NCI-H1048 (cell line): ENCODE data around the gene LRRFIP1.

Experiments
- DNase-seq: peaks from one replicate; lab custom pipeline; 2025; lab: John Stamatoyannopoulos, UW

LRRFIP1 gene

DNA sequence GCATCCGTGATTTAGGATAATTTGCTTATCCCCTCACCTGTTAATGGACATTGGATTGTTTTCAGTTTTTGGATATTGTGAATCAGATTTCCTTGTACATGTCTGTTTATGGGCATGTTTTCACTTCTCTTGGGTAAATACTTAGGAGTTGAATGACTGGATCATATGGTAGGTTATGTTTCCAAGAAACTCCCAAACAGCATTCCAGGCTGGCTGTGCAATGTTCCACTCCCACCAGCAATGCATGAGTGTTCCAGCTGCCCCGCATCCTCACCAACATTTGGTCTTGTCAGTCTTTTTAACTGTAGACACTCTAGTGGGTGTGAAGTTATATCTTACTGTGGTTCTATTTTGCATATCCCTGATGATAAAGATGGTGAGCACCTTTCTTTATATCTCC lies 8.9 kb upstream of the LRRFIP1 start:
- DNase-seq = no peak

DNA sequence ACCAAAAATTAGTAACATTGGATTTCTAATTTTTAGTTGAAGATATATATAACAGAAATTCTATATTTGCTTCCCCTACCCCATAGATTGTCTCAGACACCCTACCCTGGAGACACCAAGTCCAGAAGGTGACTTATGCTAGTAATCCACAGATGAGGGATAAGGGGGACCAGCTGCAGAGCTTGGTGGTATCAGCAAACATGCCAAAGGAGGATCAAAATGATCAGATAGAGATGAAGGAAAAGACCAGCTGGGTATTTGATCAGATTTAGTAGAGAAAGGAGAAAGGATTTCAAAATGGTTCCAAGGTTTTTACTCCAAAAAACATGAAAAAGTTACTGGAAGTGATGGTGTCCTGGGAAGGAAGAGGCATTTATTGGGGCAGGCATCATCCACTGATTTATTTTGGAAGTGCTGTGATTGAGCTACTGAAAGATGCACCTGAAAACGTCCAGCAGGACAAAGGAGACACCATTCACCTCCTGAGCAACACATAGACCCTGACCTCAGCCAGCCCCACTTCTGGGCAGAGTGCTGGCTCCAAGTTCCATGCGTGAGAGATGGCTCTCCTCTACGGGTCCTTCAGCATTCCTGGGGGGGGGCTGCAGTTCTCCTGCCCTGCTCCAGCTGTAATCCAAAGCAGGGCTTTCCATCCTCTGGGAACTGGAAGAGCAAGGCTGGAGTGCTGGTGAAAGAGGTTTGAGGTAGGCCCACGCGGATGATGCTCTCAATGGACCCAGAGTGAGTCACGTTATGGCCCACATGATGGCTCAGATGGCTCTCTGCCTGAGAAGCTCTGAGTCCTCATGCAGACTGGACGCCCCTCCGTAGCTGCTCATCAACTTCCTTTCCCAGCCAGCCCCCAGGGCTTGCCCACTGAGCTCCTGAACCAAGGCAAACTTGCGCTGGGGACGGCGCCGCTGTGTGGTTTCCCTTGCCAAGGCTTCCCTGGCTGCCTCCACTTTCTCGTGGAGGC lies 3.7 kb upstream of the LRRFIP1 start:
- DNase-seq = no peak

DNA sequence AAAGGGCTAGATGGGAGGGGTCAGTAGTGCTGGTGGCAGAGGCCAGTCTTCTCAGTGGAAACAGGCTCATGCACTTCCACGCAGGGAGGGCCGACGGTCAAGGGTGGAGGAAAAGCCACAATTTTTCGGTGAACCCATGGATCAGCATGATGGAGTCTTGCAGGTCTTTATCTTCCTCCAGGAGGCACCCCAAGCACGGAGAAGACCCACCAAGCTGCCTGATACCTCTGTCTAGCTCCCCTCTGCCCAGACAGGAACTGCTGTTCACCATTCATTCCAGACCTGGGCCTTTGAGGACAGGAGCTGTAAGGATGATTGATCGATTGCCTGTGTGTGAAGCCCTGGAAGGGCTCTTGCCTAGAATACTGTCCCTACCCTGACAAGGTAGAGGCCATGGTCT lies 2.8 kb upstream of the LRRFIP1 start:
- no peak for DNase-seq

DNA sequence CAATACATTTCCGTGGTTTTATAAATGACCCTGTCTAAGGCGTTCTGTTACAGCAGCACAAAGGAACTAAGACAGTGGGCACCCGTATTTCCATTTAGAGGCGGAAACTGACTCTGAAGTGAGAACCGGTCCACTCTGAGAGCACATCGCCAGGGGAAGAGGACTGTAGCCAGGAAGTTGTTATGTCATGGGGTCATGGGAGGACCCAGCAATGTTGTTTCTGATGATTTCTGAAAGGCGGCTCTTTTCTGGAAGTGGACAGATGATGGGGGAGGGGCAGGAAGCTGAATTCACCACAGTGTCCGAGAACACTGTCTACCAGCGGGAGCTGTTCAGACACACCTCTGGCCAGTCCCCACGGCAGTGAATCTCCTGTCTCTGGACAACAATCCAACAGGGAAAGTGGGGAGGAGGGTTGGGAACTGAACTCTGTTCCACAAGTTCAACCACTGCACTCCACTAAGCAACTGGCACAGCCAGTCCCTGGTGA lies 2.1 kb upstream of the LRRFIP1 start:
- DNase-seq = no peak

DNA sequence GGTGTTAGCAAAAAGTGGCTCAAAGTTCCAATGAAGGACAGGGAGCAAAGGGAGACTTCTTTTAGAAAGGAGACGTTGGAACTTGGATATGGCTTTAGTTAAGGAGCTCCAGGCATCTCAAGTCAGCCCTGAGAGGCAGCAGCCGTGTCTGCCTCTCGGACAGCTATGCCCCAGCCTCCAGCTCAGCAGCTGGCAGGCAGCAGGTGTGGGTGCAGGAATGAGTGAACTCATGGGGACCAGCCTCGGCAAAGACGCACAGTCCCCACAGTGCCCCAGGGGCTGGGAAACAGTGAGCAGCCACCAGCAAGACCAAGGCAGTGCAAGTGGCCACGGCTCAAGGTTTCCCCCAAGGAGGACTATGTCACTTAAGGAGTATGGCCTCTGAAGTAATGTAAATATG lies 1.6 kb upstream of the LRRFIP1 start:
- no peak for DNase-seq

DNA sequence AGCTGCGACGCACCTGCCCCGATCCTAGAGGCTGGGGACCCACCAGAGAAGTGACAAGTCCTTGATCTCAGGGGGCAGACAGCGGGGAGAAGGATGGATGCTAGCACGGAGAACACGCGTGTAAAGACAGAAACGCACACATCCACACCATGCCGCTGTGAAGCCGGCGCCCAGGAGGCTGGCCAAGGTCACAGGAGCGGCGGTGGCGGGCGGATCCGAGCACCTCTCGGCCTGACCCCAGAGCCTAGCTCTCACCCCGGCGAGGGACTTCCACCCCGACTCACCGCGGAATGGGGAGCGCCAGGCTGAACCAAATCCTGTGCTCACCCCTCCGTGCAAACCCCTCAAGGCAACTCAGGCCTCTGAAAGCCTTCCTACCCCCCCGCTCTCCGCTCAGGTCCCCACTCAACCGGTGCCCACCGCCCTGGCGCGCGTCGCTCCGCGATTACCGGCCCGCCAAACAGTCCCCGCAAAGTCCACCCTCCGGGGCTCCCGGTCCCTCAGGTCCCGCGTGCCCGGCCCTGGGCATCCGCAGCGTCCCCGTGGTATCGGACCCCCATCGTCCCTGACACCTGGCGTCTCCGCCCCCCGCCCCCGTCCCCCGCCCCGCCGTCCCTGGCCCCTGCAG lies 460 bp upstream of the LRRFIP1 start:
- no peak for DNase-seq

DNA sequence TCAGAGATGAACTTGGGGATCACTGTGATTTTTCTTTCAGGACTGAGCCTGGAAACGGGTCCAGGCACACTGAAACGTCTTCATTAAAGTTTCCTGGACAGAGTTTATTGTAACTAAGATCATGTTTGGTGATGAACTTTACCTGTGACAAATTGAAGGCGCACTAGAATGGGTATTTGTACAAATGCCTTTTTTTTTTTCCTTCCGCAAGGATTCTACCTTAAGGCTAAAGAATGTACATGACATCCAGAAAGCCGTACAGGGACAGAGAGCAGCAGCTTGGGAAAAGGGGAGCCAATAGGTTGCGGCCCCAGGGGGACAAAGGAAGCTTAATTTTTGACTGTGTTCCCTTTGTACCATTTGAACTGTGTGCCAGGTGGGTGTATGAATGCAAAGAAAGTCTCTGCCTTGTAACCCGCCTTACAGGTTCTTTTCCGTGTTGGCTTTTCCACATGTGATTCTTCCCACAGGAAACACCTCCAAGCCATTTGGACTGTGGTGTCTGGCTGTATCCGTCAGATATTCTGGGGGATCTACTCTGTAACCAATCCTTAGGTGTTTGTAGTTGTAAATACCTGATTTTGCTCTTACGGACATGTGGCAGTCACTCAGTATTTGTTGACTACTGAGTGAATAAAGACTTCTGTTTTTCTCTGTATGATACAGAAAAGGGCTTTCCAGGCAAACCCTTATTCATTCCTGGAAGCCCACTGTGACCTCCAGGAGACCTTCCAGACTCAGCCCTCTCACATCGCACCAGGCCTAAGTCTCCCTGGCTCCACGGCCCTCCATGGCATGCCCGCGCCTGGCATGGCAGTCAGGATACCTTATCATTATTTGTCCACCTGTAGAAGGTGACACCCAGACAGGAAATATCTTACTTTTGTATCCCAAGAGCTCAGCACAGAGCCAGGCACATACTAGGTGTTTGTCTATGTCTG lies 1.1 kb downstream of the LRRFIP1 start:
- DNase-seq = no peak

DNA sequence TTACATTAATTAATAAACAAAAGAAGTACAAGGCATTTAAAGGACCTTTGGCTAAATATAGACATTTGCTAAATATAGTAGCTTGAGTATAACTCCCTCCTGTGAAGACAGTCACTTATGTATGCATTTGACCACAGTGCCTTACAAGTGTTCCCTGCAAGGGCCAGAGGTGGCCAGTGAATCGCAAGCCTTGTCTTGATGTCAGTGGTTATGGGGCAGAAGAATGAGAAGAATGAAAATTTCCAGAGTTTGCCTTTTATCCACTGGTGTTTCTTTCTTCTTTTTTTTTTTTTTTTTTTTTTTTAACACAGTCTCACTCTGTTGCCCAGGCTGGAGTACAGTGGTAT lies 1.8 kb downstream of the LRRFIP1 start:
- no peak for DNase-seq

DNA sequence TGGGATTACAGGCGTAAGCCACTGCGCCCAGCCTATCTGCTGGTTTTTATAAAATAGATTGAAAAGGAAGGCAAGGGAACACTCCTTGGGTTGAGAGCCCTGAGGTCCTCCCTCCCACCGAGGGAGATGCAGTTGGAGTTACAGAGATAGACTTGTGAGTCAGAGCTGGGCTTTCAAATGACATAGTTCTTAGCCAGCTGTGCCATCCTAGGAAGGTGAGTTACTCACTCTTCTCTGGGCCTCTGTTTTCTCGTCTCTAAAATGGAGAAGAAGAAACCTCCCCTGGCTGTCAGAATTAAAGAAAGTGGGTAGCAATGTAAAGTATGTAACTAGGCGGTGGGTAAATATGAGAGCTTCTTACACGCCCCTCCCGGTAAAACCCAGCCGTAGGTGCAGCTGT lies 2.4 kb downstream of the LRRFIP1 start:
- DNase-seq = no peak

DNA sequence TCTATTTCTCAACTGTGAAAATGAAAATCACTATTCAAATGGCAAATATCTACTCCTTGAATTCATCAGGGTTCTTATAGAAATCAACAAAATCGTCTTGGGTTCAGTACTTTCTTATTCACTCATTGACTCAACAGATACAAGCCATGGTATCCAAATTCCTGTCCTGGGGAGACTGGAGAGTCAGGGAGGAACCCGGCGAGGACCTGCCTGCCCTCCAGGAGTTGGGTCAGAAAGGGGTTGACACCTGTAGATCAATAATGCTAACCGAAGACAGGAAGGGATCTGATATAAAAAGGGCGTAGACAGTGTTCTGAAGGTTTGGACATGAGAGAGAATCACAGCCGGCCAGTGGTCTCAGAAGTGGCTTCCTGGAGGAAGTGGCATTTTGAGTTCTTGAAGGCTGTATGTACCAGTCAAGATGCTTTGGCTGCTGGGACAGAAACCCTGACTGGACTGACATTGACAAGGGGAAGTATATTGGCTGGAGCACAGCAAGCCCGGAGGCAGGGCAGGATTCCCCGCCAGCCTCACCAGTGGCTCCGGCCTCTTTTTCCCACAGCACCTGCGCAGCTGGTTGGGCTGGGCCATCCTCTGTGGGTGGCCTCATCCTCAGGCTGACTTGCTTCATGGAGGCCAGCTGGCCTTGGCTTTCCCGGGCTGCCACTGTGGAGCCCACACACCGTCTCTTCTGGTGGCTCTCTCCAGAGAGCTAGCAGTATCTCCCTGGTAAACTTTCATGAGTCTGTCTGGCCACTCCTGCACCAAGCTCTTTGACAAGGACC lies 3.0 kb downstream of the LRRFIP1 start:
- no peak for DNase-seq

DNA sequence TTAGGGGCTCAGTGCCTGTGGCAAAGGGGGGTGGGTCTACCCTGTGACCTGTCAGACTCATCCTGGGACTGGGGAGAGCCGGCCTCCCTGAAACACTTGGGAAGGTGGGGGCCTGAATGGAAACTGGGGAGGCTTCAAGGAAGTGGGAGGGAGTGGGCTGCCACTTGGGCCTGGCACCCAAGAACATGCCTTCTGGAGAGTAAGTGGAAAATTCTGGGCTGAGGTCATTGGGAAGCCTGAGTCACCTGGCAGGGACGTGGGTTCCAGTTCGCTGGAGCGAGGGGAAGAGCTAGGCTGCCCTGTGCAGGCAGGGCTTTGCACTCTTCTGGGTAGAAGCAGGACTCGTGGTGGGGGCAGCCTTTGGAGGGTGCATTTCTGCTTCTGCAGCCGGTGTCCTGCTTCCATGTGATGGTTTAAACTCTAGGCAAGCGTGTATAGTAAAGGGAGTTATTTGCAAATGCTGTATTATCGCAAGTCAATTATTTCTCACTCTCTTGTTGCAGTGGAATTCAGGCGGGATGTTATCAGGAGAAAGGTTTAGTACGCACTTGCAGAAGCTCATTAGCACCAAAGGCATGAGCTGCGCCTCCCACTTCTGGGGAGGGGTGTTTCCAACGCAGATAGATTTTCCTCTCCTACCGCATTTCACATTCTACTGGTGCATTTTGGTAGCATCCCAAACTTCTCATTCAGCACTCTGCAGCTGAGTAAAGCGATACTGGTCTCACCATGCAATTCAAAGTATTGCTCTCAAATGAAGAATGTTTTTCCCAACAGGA lies 3.8 kb downstream of the LRRFIP1 start:
- DNase-seq = no peak

DNA sequence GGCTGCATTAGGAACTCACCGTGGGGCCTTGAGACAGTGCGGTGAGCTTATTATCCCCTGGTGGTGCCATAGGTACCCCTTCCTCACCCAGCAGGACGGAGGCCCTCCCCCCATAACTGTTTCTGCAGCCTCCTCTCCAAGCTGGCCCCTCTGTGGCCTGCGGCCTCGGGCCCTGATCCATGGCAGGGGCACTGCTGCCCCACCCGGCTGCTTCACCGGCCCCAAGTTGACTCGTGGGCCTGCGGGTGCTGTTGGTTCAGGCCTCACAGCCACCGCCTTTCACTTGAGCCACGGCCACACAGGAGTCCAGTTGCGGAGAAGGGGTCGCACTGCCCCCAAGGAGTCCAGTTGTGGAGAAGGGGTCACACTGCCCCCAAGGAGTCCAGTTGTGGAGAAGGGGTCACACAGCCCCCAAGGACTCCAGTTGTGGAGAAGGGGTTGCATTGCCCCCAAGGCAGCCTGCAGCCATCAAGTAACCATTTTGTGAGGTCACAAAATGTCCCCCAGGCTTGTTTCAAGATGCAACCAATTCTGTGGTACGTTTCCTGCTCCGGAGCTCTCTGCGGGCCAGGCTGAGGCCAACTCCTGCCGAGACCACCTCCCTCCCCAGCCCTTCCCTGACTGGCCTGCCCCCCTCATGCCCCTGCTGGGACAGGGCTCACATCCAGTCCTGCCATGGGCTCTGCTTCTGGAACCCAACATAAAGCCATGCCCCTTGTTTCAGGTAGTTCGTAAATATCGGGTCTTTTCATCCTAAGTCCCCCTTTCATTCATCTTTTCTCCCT lies 4.6 kb downstream of the LRRFIP1 start:
- DNase-seq = no peak

DNA sequence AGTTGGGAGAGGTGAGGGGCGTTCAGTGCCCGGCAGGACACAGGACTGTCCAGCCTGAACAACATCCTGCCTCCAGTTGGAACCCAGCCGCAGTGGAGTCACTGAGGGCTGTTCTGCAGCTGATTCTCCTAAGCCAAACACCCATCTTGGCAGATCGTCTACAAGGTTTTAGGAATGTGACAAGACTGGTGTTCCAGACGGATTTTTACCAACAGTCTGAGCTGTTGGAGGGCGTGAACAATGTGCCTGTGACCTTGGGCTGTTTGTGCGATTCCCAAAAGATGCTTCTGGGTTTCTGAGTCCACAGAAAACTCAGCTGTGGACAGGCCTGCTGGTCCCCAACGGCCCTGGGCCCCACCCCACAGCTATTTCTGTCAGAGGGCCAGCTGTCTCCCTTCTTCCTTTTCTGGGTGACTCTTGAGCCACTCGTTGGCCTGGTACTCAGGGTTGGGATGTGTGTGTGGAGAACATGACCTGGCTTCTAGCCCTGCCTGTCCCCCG lies 5.7 kb downstream of the LRRFIP1 start:
- DNase-seq = no peak

DNA sequence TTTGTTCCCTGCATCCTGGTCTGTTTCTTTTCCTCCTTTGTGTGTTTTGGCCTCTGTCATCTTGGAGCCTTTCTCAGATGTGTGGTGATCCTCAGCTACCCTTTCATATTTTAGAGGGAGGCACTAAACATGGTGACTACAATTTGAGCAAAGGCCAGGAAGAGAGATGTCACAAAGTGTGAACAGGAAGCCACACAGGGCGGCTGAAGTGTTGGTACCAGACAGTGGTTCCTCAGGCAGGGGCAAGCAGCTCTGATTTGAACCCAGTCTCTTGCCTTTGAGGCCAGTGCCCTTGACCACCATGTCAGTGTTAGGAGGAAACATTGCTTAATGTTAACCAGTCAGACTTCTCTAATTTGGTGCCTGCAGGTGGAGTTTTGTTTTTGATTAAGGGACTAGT lies 9.2 kb downstream of the LRRFIP1 start:
- no peak for DNase-seq

DNA sequence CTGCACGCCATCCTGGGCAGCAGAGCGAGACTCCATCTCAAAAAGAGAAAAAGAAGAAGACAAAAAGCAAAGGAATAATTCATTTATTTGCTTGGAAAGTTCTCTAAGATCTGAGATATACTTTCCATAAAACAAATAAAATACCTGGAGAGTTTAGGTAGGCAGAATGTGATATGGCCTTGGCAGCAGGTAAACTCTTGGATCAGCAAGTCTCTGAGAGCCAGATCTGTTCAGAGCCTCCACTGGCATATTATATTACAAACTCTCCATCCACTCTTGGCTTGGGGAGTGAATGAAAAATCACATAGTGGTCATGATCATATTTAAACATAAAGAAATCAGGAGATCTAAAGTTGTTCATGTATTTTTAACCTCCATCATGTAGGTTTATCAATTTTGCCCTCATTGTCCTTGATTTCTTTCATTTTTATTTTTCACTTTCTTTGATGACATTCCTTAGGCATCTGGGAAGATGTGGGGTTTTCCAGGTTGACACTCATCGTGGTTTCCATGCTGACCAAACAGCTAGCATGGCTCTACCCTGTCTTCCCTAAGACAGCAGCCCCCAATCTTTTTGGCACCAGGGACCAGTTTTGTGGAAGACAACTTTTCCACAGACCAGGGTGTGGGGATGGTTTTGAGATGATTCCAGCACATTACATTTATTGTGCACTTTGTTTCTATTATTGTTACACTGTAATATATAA lies 10.2 kb downstream of the LRRFIP1 start:
- DNase-seq = no peak

DNA sequence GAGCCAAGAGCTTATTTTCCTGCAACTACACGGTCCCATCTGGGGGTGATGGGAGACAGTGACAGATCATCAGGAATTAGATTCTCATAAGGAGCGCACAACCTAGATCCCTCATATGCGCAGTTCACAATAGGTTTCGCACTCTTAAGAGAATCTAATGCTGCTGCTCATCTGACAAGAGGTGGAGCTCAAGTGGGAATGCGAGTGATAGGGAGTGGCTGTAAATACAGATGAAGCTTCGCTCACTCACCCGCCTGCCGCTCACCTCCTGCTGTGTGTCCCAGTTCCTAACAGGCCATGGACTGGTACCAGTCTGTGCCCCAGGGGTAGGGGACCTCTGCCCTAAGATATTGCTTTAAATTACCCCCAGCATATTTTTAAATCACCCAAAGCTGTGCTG lies 10.8 kb downstream of the LRRFIP1 start:
- no peak for DNase-seq

DNA sequence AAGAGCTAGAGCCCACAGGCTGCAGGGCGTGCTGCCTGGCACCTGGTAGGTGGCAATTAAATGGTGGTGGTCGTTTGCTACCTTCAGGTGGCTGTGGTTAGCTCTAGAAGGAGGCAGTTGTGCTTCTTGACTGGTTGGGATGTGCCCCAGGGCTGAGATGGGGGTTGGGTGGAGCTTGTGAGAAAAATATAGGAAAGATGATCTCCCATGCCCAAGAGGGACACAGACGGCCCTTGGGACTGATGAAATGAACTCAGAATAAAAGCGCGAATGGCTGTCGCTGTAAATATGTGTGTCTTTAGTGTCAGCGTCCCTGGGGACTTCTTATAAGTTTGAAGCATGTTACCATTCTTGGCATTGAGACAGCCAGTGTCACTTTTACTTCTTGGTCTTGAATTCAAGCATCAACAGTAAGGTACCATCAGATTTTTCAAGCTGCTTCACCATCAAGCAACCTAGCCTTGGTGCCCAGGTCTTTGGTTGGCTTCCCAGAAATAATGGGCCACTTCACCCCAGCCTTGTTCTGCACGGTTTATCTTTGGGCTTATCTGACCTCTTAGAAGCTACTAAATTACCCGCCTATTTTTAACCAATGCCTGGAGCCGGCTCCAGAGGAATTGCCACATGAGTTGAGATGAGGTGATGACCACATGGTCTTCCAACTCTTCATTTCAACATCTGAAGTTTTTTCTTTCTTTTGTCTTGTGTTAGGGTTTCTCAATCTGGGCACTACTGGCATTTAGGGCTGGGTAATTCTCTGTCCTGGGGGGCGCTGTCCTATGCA lies 11.9 kb downstream of the LRRFIP1 start:
- DNase-seq = no peak

DNA sequence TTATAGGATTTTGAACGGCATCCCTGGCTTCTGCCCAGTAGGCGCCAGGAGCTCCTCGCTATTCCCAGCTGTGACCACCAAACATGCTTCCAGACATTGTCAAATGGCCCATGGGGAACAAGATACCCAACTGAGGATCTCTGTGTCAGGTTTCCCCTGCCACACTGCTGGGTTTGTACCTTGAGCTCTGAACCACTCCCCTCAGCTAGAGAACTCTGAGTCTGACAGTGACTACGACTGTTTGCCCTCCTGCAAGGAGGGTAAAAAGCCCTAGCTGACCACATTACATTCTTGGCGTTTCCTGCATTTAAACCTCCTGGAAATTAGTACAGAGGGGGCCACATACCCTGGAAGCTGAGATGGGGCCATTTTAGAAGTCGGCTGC lies 12.4 kb downstream of the LRRFIP1 start:
- DNase-seq = no peak
